Breast epithelium (tissue), 3 donors: ENCODE measurements around the gene KDSR.

Experiments
- CTCF ChIP-seq, 3 donors: fragments of 450-650 bp; IDR thresholded peaks; one replicate each; pipeline ENCODE4 v1.5.1; 2016 to 2017; ENCODE audit warnings: antibody characterized with exemption in 3 of 3, mild to moderate bottlenecking in 3 of 3, moderate library complexity in 3 of 3
- POLR2A ChIP-seq: fragments of 450-650 bp; IDR thresholded peaks from one replicate; pipeline ENCODE4 v1.6.1; 2016; ENCODE audit warnings: antibody characterized with exemption, mild to moderate bottlenecking, moderate library complexity
- POLR2AphosphoS5 ChIP-seq, 3 donors: sonication (generic); formaldehyde crosslinking; IDR thresholded peaks; one replicate each; pipeline ENCODE4 v1.6.1; 2017; ENCODE audit warnings: antibody characterized with exemption in 3 of 3

DNA sequence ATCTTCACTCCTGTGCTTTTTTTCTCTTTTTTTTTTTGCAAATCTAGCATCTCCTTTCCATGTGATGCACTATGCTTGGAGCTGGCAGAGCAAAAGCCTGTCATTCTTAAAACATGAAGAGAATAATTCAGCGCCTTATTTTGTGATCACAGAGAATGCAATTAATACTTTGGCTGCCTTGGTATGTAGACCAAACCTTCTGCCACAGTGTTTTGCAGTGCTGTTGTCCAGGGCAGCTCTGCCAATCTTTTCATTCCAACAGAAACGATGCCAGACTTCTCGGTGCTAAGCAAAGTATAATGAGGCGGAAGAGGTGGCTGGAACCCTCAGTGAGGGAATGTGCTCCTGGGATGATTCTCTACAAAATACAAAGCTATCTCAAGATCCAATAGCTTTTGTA is 73.1 kb downstream of the KDSR start:
- no peak for TF ChIP-seq CTCF (IDR thresholded peaks at IDR 0.05)
- TF ChIP-seq POLR2A, result no peak
- TF ChIP-seq POLR2AphosphoS5 (IDR thresholded peaks at IDR 0.05), result no peak
